Hair follicular keratinocyte (primary cell): ENCODE results near the gene PPARD. TPM values are rescaled to one million over a fixed set of nuclear protein-coding genes. Genes with fewer than 3 reads are reported as not detected.

Source experiments
- total RNA-seq: library from RNA; depleted of rRNA; stranded (reverse); fragments of >200 nt; gene quantifications from 2 replicates; pipeline ENCODE4 v1.2.3, GENCODE V29; 2015

The PPARD gene
- total RNA-seq: 21.5 and 41.1 TPM in 2 replicates

GRCh38 chr6:35342258-35343091 is at the start of gene PPARD:
Gene PPARD, plus strand, starts transcription at chr6:35342558. Its CDS starts 68,530 bp downstream, at chr6:35411088.

GRCh38 chr6:35297601-35298481 is 44.5 kb upstream of the PPARD start, which contains the start of gene DEF6:
Gene DEF6, plus strand, starts transcription at chr6:35297818. Its CDS starts 39 bp downstream, at chr6:35297857.

GRCh38 chr6:35452183-35453090 is 110.1 kb downstream of the PPARD start, which contains the start of gene FANCE:
Gene FANCE, plus strand, starts transcription at chr6:35452338. Its CDS starts 208 bp downstream, at chr6:35452546.

GRCh38 chr6:35468181-35468979 is 126.0 kb downstream of the PPARD start, which contains the start of gene RPL10A:
Gene RPL10A, plus strand, starts transcription at chr6:35468401. Its CDS starts 34 bp downstream, at chr6:35468435.

Other genes starting within 250 kb of the PPARD start
- not detected in 2 replicates for gene TCP11, start 201.2 kb upstream of the PPARD start, total RNA-seq
- not detected in 2 replicates for gene SCUBE3, start 128.6 kb upstream of the PPARD start, total RNA-seq
- 9.2 and 10.5 TPM in 2 replicates for gene ZNF76, start 82.8 kb upstream of the PPARD start, total RNA-seq
- gene DEF6, start 44.7 kb upstream of the PPARD start, total RNA-seq: 41.9 and 52.8 TPM in 2 replicates
- gene FANCE, start 109.8 kb downstream of the PPARD start, total RNA-seq: 14.9 and 17.9 TPM in 2 replicates
- gene RPL10A, start 125.8 kb downstream of the PPARD start, total RNA-seq: 1,895 and 1,955 TPM in 2 replicates
- gene TEAD3, start 154.5 kb downstream of the PPARD start, total RNA-seq: 11.7 and 14.5 TPM in 2 replicates
- not detected in 2 replicates for gene TULP1, start 170.3 kb downstream of the PPARD start, total RNA-seq